Upper lobe of left lung (tissue), 6 donors: ENCODE results near the gene ZNF414. TPM values are rescaled to one million over a fixed set of nuclear protein-coding genes. Genes with fewer than 3 reads are reported as not detected.
A peak's percentile ranks its signal among the peaks of the same experiment; 100 is the strongest.

ENCODE experiments used
- ATAC-seq, 2 donors: fragments of 200-7000 bp; cut with Tn5 transposase; one replicate each; pipeline ENCODE4 v1.9.1; 2022; ENCODE audit warnings: mild to moderate bottlenecking in 2 of 2, moderate library complexity in 2 of 2; ENCODE audit not compliant: low FRiP score in 2 of 2
- DNase-seq, 2 donors: peaks; one replicate each; pipeline ENCODE4 v3.0.0-alpha.2; 2019 to 2020
- H3K27ac ChIP-seq, 4 donors: fragments of 200-600 bp; sonication (generic); one replicate each; pipeline ENCODE4 v1.5.1; 2016 to 2019
- H3K27me3 ChIP-seq, 4 donors: fragments of 200-600 bp; sonication (generic); one replicate each; pipeline ENCODE4 v1.5.1; 2017 to 2019
- H3K36me3 ChIP-seq, 4 donors: fragments of 200-600 bp; sonication (generic); one replicate each; pipeline ENCODE4 v1.5.1; 2016 to 2019
- H3K4me1 ChIP-seq, 4 donors: fragments of 200-600 bp; sonication (generic); one replicate each; pipeline ENCODE4 v1.5.1; 2018 to 2019
- H3K4me3 ChIP-seq, 4 donors: fragments of 200-600 bp; sonication (generic); one replicate each; pipeline ENCODE4 v1.5.1; 2017 to 2019; ENCODE audit warnings: mild to moderate bottlenecking in 2 of 4, moderate library complexity in 1 of 4
- H3K9me3 ChIP-seq, 4 donors: fragments of 200-600 bp; sonication (generic); one replicate each; pipeline ENCODE4 v1.5.1; 2018 to 2019
- CTCF ChIP-seq, 6 experiments: fragments of 450-650 bp in 4 of 6; fragments of 200-600 bp in 2 of 6; sonication (generic) in 2 of 6; IDR thresholded peaks; one replicate each; pipeline ENCODE4 v1.5.1; 2016 to 2019; ENCODE audit warnings: antibody characterized with exemption in 6 of 6
- EP300 ChIP-seq, 4 donors: sonication (generic); formaldehyde crosslinking; IDR thresholded peaks; one replicate each; pipeline ENCODE4 v1.5.1; 2017; ENCODE audit warnings: antibody characterized with exemption in 4 of 4, control low read depth in 2 of 4
- POLR2A ChIP-seq, 4 donors: fragments of 450-650 bp; IDR thresholded peaks; one replicate each; pipeline ENCODE4 v1.5.1; 2016 to 2017; ENCODE audit warnings: antibody characterized with exemption in 4 of 4, mild to moderate bottlenecking in 2 of 4
- POLR2AphosphoS5 ChIP-seq, 2 donors: sonication (generic); formaldehyde crosslinking; IDR thresholded peaks; one replicate each; pipeline ENCODE4 v1.5.1; 2017; ENCODE audit warnings: antibody characterized with exemption in 2 of 2
- WGBS, 2 donors: methylation state at CpG; one replicate each; pipeline ENCODE4 v1.1.5; 2017 to 2018; 5-methylcytosine and 5-hydroxymethylcytosine counted together
- total RNA-seq, 6 donors: library from RNA; depleted of rRNA in 4 of 6; stranded (reverse); fragments of >200 nt in 4 of 6; gene quantifications; one replicate each; pipeline versions ENCODE4 v1.1.0 to v1.2.1, GENCODE V29; 2016 to 2021
- donor health status: DM: no; HTN: no; CAD: no; lungs with moderate emphysema.
- donor health status: DM: no; HTN: yes; CAD: no; lungs with severe emphysema.

The ZNF414 gene
- total RNA-seq, 6 donors from 2014 or later: 10.5 to 39.8 (median 25.4) TPM

- WGBS, 2 donors: 63 to 71% methylated on average over 6 of the region's 6 CpGs
- ATAC-seq (peak in 1 of 2 donors; percentile 45), DNase-seq (peak in 1 of 2 donors; percentile 18)
- H3K9me3 ChIP-seq: no peaks in the 10 kb centered on the region
- no peak overlapping the region for H3K4me3 ChIP-seq
- peak overlapping the region in 2 of 4 donors; percentile 1 to 32 for H3K27ac ChIP-seq
- H3K27me3 ChIP-seq: no peaks in the 10 kb centered on the region
- H3K36me3 ChIP-seq: peaks cover 35 to 97% (median 68%) of the 10 kb centered on the region in 4 donors
- peaks cover 0 to 27% (median 20%) of the 10 kb centered on the region in 4 donors for H3K4me1 ChIP-seq
- TF ChIP-seq POLR2A (IDR thresholded peaks at IDR 0.05) (no peak), CTCF (IDR thresholded peaks at IDR 0.05) (no peak), EP300 (IDR thresholded peaks at IDR 0.05) (no peak), POLR2AphosphoS5 (IDR thresholded peaks at IDR 0.05) (no peak)
Observed at GRCh38 chr19:8473648-8474476, 40.1 kb downstream of the ZNF414 start.

- H3K9me3 ChIP-seq: no peaks in the 10 kb centered on the region
- ATAC-seq: peak in 1 of 2 donors; percentile 30
- no peak overlapping the region for H3K4me3 ChIP-seq
- peak overlapping the region in 1 of 4 donors; percentile 11 for H3K27ac ChIP-seq
- 87 to 89% methylated on average over 12 to 13 of the region's 13 CpGs for WGBS, 2 donors
- TF ChIP-seq CTCF (IDR thresholded peaks at IDR 0.05) (no peak), EP300 (IDR thresholded peaks at IDR 0.05) (no peak), POLR2AphosphoS5 (IDR thresholded peaks at IDR 0.05) (no peak), POLR2A (IDR thresholded peaks at IDR 0.05) (no peak)
- H3K36me3 ChIP-seq: peaks cover 48 to 100% (median 76%) of the 10 kb centered on the region in 4 donors
- DNase-seq: no peak
- no peaks in the 10 kb centered on the region for H3K27me3 ChIP-seq
- H3K4me1 ChIP-seq: peaks cover 0 to 11% (median 5%) of the 10 kb centered on the region in 4 donors
Observed at GRCh38 chr19:8469613-8470368, 44.2 kb downstream of the ZNF414 start.

- Histone ChIP-seq H3K27ac (no peak overlapping the region), H3K4me1 (peaks cover 0 to 10% (median 5%) of the 10 kb centered on the region in 4 donors), H3K9me3 (no peaks in the 10 kb centered on the region), H3K4me3 (no peak overlapping the region), H3K36me3 (peaks cover 49 to 100% (median 77%) of the 10 kb centered on the region in 4 donors), H3K27me3 (no peaks in the 10 kb centered on the region)
- no peak for ATAC-seq
- TF ChIP-seq POLR2A (IDR thresholded peaks at IDR 0.05) (no peak), EP300 (IDR thresholded peaks at IDR 0.05) (no peak), POLR2AphosphoS5 (IDR thresholded peaks at IDR 0.05) (no peak), CTCF (IDR thresholded peaks at IDR 0.05) (no peak)
- no peak for DNase-seq
- WGBS, 2 donors: 77 to 91% methylated on average over 8 of the region's 8 CpGs
Observed at GRCh38 chr19:8468761-8469373, 45.1 kb downstream of the ZNF414 start.

- no peak for ATAC-seq
- 73 to 77% methylated on average over 3 of the region's 3 CpGs for WGBS, 2 donors
Observed at GRCh38 chr19:8468124-8468523, 45.8 kb downstream of the ZNF414 start.

More at GRCh38 chr19:8468124-8468523, 45.8 kb downstream of the ZNF414 start:
- H3K4me3 ChIP-seq: no peak overlapping the region
- no peaks in the 10 kb centered on the region for H3K27me3 ChIP-seq
- H3K27ac ChIP-seq: no peak overlapping the region
- no peaks in the 10 kb centered on the region for H3K9me3 ChIP-seq
- peaks cover 50 to 99% (median 76%) of the 10 kb centered on the region in 4 donors for H3K36me3 ChIP-seq
- H3K4me1 ChIP-seq: peaks cover 0 to 17% (median 8%) of the 10 kb centered on the region in 4 donors
- no peak for TF ChIP-seq EP300 (IDR thresholded peaks at IDR 0.05)
- TF ChIP-seq CTCF (IDR thresholded peaks at IDR 0.05): no peak
- no peak for TF ChIP-seq POLR2AphosphoS5 (IDR thresholded peaks at IDR 0.05)
- TF ChIP-seq POLR2A (IDR thresholded peaks at IDR 0.05): no peak
- DNase-seq: no peak
